ENCODE data around the gene MBD2.

The MBD2 gene

GRCh38 chr18:54193786-54194185 lies 30.7 kb downstream of the MBD2 start:
- no peak for DNase-seq (ENCODE audit: low spot score)

- no peak for DNase-seq (ENCODE audit: low spot score)
These were observed 31.6 kb downstream of the MBD2 start for GRCh38 chr18:54192900-54193299.

- no peak for DNase-seq (ENCODE audit: low spot score)
These were observed 32.1 kb downstream of the MBD2 start for GRCh38 chr18:54192415-54192814.

GRCh38 chr18:54191352-54191751 lies 33.1 kb downstream of the MBD2 start:
- no peak for DNase-seq (ENCODE audit: low spot score)

- DNase-seq (ENCODE audit: low spot score): no peak
These were observed 37.1 kb downstream of the MBD2 start for GRCh38 chr18:54187372-54187771.

GRCh38 chr18:54184836-54185235 lies 39.6 kb downstream of the MBD2 start:
- no peak for DNase-seq (ENCODE audit: low spot score)

- DNase-seq (ENCODE audit: low spot score): no peak
These were observed 41.1 kb downstream of the MBD2 start for GRCh38 chr18:54183390-54183789.

- no peak for DNase-seq (ENCODE audit: low spot score)
These were observed 42.4 kb downstream of the MBD2 start for GRCh38 chr18:54181856-54182602.

- peak; percentile 66 for DNase-seq (ENCODE audit: low spot score)
These were observed 50.4 kb downstream of the MBD2 start for GRCh38 chr18:54173980-54174630.

GRCh38 chr18:54173250-54173649 lies 51.2 kb downstream of the MBD2 start:
- DNase-seq (ENCODE audit: low spot score): no peak

- DNase-seq (ENCODE audit: low spot score): no peak
These were observed 54.8 kb downstream of the MBD2 start for GRCh38 chr18:54169431-54170403.

GRCh38 chr18:54165450-54165849 lies 59.0 kb downstream of the MBD2 start:
- no peak for DNase-seq (ENCODE audit: low spot score)

- no peak for DNase-seq (ENCODE audit: low spot score)
These were observed 61.0 kb downstream of the MBD2 start for GRCh38 chr18:54163453-54163852.

- DNase-seq (ENCODE audit: low spot score): no peak
These were observed 62.0 kb downstream of the MBD2 start for GRCh38 chr18:54162431-54162830.

GRCh38 chr18:54161267-54161666 lies 63.2 kb downstream of the MBD2 start:
- DNase-seq (ENCODE audit: low spot score): no peak

- DNase-seq (ENCODE audit: low spot score): peak; percentile 48
These were observed 64.6 kb downstream of the MBD2 start for GRCh38 chr18:54159906-54160305.

GRCh38 chr18:54157646-54158385 lies 66.7 kb downstream of the MBD2 start:
- DNase-seq (ENCODE audit: low spot score): no peak

- DNase-seq (ENCODE audit: low spot score): no peak
These were observed 69.1 kb downstream of the MBD2 start for GRCh38 chr18:54155412-54155811.

- DNase-seq (ENCODE audit: low spot score): no peak
These were observed 70.2 kb downstream of the MBD2 start for GRCh38 chr18:54154231-54154630.

GRCh38 chr18:54151376-54151775 lies 73.1 kb downstream of the MBD2 start:
- no peak for DNase-seq (ENCODE audit: low spot score)

GRCh38 chr18:54150226-54150625 lies 74.2 kb downstream of the MBD2 start:
- no peak for DNase-seq (ENCODE audit: low spot score)

All from putamen (tissue), 1 donor.